ENCODE measurements around the gene ZNF397. TPM values are rescaled to one million over a fixed set of nuclear protein-coding genes. Genes with fewer than 3 reads are reported as not detected.

The ZNF397 gene
- total RNA-seq, 1 experiment from 2014 or later = 9.8 TPM

DNA sequence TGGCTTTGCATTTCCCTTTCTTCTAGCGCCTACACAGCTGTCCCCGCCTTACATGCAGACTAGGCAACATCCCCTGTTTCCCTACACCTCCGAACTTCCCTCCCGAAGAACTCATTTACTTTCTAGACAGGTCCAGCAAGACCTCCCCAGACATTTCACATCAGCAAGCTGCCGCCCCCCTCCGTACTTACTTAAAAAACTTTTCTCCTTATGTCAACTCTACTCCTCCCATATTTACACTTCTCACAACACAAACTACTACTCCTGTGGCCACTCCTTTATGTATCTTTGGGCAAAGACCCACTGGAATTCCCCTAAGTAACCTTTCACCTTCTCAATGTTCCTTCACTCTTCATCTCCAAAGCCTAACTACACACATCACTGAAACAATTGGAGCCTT is 20.4 kb upstream of the ZNF397 start:
- in situ Hi-C loops (cut with HindIII; ENCODE audit: low pct_unique_long_range_greater_than_20kb, low sequenced_read_pairs) = no loop called here
- no peak overlapping the region for H3K4me3 ChIP-seq (ENCODE audit: low read depth in 2 of 2, low read length in 2 of 2)
- BruUV-seq (replicated peaks) = no TSS peak

DNA sequence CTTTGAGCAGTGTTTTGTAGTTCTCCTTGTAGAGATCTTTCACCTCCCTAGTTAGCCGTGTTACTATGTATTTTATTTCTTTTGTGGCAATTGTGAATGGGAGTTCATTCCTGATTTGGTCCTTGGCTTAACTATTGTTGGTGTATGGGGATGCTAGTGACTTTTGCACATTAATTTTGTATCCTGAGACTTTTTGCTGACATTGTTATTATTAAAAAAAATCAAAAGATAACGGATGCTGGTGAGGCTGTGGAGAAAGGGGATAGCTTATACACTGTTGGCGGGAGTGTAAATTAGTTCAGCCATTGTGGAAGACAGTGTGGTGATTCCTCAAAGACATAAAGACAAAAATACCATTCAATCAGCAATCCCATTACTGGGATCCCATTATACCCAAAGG is 17.0 kb upstream of the ZNF397 start:
- BruUV-seq (replicated peaks) = no TSS peak
- H3K27ac ChIP-seq (ENCODE audit: low read length) = no peak overlapping the region
- no peak for ATAC-seq

More for the DNA sequence above, 20.4 kb upstream of the ZNF397 start:
- ChIA-PET CTCF (no interaction called here), POLR2A (no interaction called here)
- intact Hi-C loops (cut with micrococcal nuclease; ENCODE audit: unreplicated experiment) = no loop called here
- Histone ChIP-seq H3K27ac (ENCODE audit: low read length) (no peak overlapping the region), H3K36me3 (ENCODE audit: control insufficient read depth, insufficient read depth, low read length) (no peaks in the 10 kb centered on the region), H3K9me3 (ENCODE audit: control insufficient read depth, insufficient read depth, low read depth, low read length) (no peaks in the 10 kb centered on the region), H3K27me3 (ENCODE audit: control insufficient read depth, insufficient read depth, low read length) (no peaks in the 10 kb centered on the region), H3K4me1 (ENCODE audit: control insufficient read depth, insufficient read depth, low read length) (no peaks in the 10 kb centered on the region)
- DNase-seq (ENCODE audit: low read depth, low spot score) (no peak), ATAC-seq (no peak)
- TF ChIP-seq SIN3A (IDR thresholded peaks at IDR 0.05; ENCODE audit: borderline replicate concordance, insufficient read depth, low read depth, low read length) = no peak
- TF ChIP-seq POLR2AphosphoS5 (IDR thresholded peaks at IDR 0.05; ENCODE audit: low read depth, low read length) = no peak
- no peak for TF ChIP-seq TCF7L2 (IDR thresholded peaks at IDR 0.05; ENCODE audit: low read depth, low read length)
- TF ChIP-seq, protein P1, sequence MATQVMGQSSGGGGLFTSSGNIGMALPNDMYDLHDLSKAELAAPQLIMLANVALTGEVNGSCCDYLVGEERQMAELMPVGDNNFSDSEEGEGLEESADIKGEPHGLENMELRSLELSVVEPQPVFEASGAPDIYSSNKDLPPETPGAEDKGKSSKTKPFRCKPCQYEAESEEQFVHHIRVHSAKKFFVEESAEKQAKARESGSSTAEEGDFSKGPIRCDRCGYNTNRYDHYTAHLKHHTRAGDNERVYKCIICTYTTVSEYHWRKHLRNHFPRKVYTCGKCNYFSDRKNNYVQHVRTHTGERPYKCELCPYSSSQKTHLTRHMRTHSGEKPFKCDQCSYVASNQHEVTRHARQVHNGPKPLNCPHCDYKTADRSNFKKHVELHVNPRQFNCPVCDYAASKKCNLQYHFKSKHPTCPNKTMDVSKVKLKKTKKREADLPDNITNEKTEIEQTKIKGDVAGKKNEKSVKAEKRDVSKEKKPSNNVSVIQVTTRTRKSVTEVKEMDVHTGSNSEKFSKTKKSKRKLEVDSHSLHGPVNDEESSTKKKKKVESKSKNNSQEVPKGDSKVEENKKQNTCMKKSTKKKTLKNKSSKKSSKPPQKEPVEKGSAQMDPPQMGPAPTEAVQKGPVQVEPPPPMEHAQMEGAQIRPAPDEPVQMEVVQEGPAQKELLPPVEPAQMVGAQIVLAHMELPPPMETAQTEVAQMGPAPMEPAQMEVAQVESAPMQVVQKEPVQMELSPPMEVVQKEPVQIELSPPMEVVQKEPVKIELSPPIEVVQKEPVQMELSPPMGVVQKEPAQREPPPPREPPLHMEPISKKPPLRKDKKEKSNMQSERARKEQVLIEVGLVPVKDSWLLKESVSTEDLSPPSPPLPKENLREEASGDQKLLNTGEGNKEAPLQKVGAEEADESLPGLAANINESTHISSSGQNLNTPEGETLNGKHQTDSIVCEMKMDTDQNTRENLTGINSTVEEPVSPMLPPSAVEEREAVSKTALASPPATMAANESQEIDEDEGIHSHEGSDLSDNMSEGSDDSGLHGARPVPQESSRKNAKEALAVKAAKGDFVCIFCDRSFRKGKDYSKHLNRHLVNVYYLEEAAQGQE (IDR thresholded peaks at IDR 0.05; ENCODE audit: insufficient read depth in 1 of 2, low read depth in 2 of 2, low read length in 1 of 2) = no peak
- TF ChIP-seq, protein P2, sequence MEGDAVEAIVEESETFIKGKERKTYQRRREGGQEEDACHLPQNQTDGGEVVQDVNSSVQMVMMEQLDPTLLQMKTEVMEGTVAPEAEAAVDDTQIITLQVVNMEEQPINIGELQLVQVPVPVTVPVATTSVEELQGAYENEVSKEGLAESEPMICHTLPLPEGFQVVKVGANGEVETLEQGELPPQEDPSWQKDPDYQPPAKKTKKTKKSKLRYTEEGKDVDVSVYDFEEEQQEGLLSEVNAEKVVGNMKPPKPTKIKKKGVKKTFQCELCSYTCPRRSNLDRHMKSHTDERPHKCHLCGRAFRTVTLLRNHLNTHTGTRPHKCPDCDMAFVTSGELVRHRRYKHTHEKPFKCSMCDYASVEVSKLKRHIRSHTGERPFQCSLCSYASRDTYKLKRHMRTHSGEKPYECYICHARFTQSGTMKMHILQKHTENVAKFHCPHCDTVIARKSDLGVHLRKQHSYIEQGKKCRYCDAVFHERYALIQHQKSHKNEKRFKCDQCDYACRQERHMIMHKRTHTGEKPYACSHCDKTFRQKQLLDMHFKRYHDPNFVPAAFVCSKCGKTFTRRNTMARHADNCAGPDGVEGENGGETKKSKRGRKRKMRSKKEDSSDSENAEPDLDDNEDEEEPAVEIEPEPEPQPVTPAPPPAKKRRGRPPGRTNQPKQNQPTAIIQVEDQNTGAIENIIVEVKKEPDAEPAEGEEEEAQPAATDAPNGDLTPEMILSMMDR (IDR thresholded peaks at IDR 0.05) = no peak

More for the DNA sequence above, 17.0 kb upstream of the ZNF397 start:
- ChIA-PET CTCF (no interaction called here), POLR2A (no interaction called here)
- DNase-seq (ENCODE audit: low read depth, low spot score) = no peak
- H3K36me3 ChIP-seq (ENCODE audit: control insufficient read depth, insufficient read depth, low read length) = no peaks in the 10 kb centered on the region
- intact Hi-C loops (cut with micrococcal nuclease; ENCODE audit: unreplicated experiment) = no loop called here
- no peaks in the 10 kb centered on the region for H3K27me3 ChIP-seq (ENCODE audit: control insufficient read depth, insufficient read depth, low read length)
- H3K4me1 ChIP-seq (ENCODE audit: control insufficient read depth, insufficient read depth, low read length) = no peaks in the 10 kb centered on the region; the same call in 1 of the 2 replicates
- in situ Hi-C loops (cut with HindIII; ENCODE audit: low pct_unique_long_range_greater_than_20kb, low sequenced_read_pairs) = no loop called here
- H3K4me3 ChIP-seq (ENCODE audit: low read depth in 2 of 2, low read length in 2 of 2) = no peak overlapping the region
- no peaks in the 10 kb centered on the region for H3K9me3 ChIP-seq (ENCODE audit: control insufficient read depth, insufficient read depth, low read depth, low read length)
- TF ChIP-seq TCF7L2 (IDR thresholded peaks at IDR 0.05; ENCODE audit: low read depth, low read length) (no peak), SIN3A (IDR thresholded peaks at IDR 0.05; ENCODE audit: borderline replicate concordance, insufficient read depth, low read depth, low read length) (no peak), POLR2AphosphoS5 (IDR thresholded peaks at IDR 0.05; ENCODE audit: low read depth, low read length) (no peak)
- TF ChIP-seq, protein P1 (IDR thresholded peaks at IDR 0.05; ENCODE audit: insufficient read depth in 1 of 2, low read depth in 2 of 2, low read length in 1 of 2) = no peak
- TF ChIP-seq, protein P2 (IDR thresholded peaks at IDR 0.05) = no peak
